GM18519 (cell line): ENCODE measurements around the gene ETNPPL.
A peak's percentile ranks its signal among the peaks of the same experiment; 100 is the strongest.

Experiments used
- ATAC-seq: cut with Tn5 transposase; IDR thresholded peaks from one replicate; pipeline ENCODE4 v1.9.1; 2021; ENCODE audit warnings: mild to moderate bottlenecking, moderate library complexity; ENCODE audit not compliant: unreplicated experiment, low FRiP score

ETNPPL gene

GRCh38 chr4:108702960-108703359 lies 59.9 kb downstream of the ETNPPL start:
- ATAC-seq = peak; percentile 64

DNA sequence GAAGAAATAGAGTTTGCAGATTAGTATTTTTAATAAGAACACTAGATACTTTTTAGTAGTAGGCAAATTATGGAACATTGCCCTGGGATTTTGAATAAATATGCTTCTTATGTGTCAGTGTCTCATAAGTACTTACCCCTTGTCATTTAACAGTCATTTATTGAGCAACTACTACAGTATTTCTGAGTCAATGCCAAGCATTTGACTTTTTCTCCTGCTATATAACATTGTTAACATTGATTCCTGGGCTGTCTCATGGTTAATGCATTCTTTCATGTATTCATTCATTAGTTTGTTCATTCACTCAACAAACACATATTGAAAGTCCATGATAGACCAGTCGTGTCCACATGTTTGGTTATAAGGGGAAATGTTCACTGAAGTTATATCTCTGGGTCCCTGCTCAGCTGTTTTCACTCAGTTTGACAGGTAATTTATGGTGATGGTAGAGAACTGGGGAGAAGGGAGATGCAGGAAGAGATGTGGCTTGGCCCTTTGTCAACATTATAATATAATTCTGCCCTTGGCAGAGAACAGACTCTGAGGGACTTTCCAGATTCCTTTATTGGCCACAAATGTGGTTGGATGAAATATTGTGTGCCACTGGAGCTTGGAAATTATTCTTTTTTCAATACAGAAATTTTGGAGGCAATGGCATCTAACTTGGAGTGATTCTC lies 62.6 kb downstream of the ETNPPL start:
- ATAC-seq = no peak

- no peak for ATAC-seq
Measured at GRCh38 chr4:108696160-108696559, 66.7 kb downstream of the ETNPPL start.

GRCh38 chr4:108695062-108695461 lies 67.8 kb downstream of the ETNPPL start:
- ATAC-seq = no peak

- no peak for ATAC-seq
Measured at GRCh38 chr4:108694423-108694822, 68.4 kb downstream of the ETNPPL start.

GRCh38 chr4:108693819-108694218 lies 69.0 kb downstream of the ETNPPL start:
- ATAC-seq = no peak

DNA sequence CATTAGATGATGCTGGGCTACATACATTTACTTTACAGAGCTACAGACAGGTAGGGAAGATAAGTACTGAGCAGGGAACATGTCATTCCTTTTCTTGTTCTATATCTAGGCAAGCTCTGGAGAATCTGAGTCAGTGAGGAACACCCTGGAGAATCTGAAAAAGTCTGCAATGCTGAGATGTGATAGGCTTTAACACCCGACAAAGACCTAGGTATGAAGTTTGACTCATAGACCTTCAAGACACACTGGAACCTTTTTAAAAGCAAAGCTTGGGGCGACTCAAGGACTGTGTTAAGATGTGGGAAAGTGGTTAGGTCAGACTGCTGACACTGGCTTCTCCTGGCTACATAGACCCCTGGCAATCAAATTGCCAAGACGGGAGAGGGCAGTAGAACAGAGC lies 69.6 kb downstream of the ETNPPL start:
- no peak for ATAC-seq
